ENCODE results near the gene TAS2R4.
A peak's percentile ranks its signal among the peaks of the same experiment; 100 is the strongest.
"Not testable (repeated sequence)": the region's sequence is repeated elsewhere in the genome, so short reads cannot be mapped to it uniquely, and the experiment has no call there.

TAS2R4 gene

GRCh38 chr7:141776374-141776773 is at the start of gene TAS2R4:
Gene TAS2R4, plus strand, starts transcription at chr7:141776674. Its CDS starts 1,815 bp downstream, at chr7:141778489.
- no peak for DNase-seq (ENCODE audit: low read depth in 2 of 2)

- DNase-seq (ENCODE audit: low read depth in 2 of 2) = no peak
Observed at GRCh38 chr7:141729020-141729419, 47.5 kb upstream of the TAS2R4 start.

GRCh38 chr7:141731476-141732149 is 44.9 kb upstream of the TAS2R4 start:
- no peak for DNase-seq (ENCODE audit: low read depth in 2 of 2)

- no peak for DNase-seq (ENCODE audit: low read depth in 2 of 2)
Observed at GRCh38 chr7:141737118-141737835, 39.2 kb upstream of the TAS2R4 start.

- DNase-seq (ENCODE audit: low read depth in 2 of 2) = peak; percentile 93 to 94
Observed at GRCh38 chr7:141737836-141738591, 38.5 kb upstream of the TAS2R4 start, which contains the start of gene SSBP1. Gene SSBP1, plus strand, starts transcription at chr7:141738358. Its CDS starts 809 bp downstream, at chr7:141739167.

GRCh38 chr7:141738592-141739013 is 37.9 kb upstream of the TAS2R4 start:
- DNase-seq (ENCODE audit: low read depth in 2 of 2) = no peak

GRCh38 chr7:141739250-141739649 is 37.2 kb upstream of the TAS2R4 start:
- no peak for DNase-seq (ENCODE audit: low read depth in 2 of 2)

- DNase-seq (ENCODE audit: low read depth in 2 of 2) = no peak
Observed at GRCh38 chr7:141742229-141742628, 34.2 kb upstream of the TAS2R4 start.

GRCh38 chr7:141744131-141744530 is 32.3 kb upstream of the TAS2R4 start:
- no peak for DNase-seq (ENCODE audit: low read depth in 2 of 2)

GRCh38 chr7:141748396-141748795 is 28.1 kb upstream of the TAS2R4 start:
- no peak for DNase-seq (ENCODE audit: low read depth in 2 of 2)

GRCh38 chr7:141751904-141752303 is 24.6 kb upstream of the TAS2R4 start:
- peak in 1 of 2 experiments; percentile 2 for DNase-seq (ENCODE audit: low read depth in 2 of 2)

GRCh38 chr7:141752634-141753033 is 23.8 kb upstream of the TAS2R4 start:
- DNase-seq (ENCODE audit: low read depth in 2 of 2) = no peak

- DNase-seq (ENCODE audit: low read depth in 2 of 2) = no peak
Observed at GRCh38 chr7:141754939-141755338, 21.5 kb upstream of the TAS2R4 start.

GRCh38 chr7:141763797-141764196 is 12.7 kb upstream of the TAS2R4 start, which contains the start of gene TAS2R3:
Gene TAS2R3, plus strand, starts transcription at chr7:141764097. Its CDS starts 62 bp downstream, at chr7:141764159.
- no peak for DNase-seq (ENCODE audit: low read depth in 2 of 2)

GRCh38 chr7:141770083-141770583 is 6.3 kb upstream of the TAS2R4 start:
- DNase-seq (ENCODE audit: low read depth in 2 of 2) = not testable (repeated sequence)

- peak; percentile 16 to 20 for DNase-seq (ENCODE audit: low read depth in 2 of 2)
Observed at GRCh38 chr7:141785706-141786552, 9.5 kb downstream of the TAS2R4 start.

- no peak for DNase-seq (ENCODE audit: low read depth in 2 of 2)
Observed at GRCh38 chr7:141788296-141788695, 11.8 kb downstream of the TAS2R4 start.

- no peak for DNase-seq (ENCODE audit: low read depth in 2 of 2)
Observed at GRCh38 chr7:141789917-141790316, 13.4 kb downstream of the TAS2R4 start, which contains the start of gene TAS2R5. Gene TAS2R5, plus strand, starts transcription at chr7:141790217. Its CDS starts 145 bp downstream, at chr7:141790362.

- DNase-seq (ENCODE audit: low read depth in 2 of 2) = no peak
Observed at GRCh38 chr7:141792526-141792925, 16.1 kb downstream of the TAS2R4 start.

GRCh38 chr7:141820067-141820466 is 43.6 kb downstream of the TAS2R4 start:
- no peak for DNase-seq (ENCODE audit: low read depth in 2 of 2)

GRCh38 chr7:141822432-141822831 is 46.0 kb downstream of the TAS2R4 start:
- DNase-seq (ENCODE audit: low read depth in 2 of 2) = not testable (repeated sequence)

Measured in fibroblast of skin of left quadriceps (primary cell).